GM12878 (cell line): ENCODE data around the gene OSBPL2. TPM values are rescaled to one million over a fixed set of nuclear protein-coding genes. Genes with fewer than 3 reads are reported as not detected.

ENCODE experiments used
- ATAC-seq: fragments of 200-7000 bp; cut with Tn5 transposase; 3 replicates; pipeline ENCODE4 v1.9.1; 2020; ENCODE audit warnings: mild to moderate bottlenecking, moderate library complexity
- BruUV-seq: library from RNA; stranded (reverse); fragments of 400-500 nt; replicated peaks from 2 replicates; lab custom pipeline; 2021; lab: Mats Ljungman, UMichigan
- CTCF ChIA-PET: fragments of 300-600 bp; sonication (Branson Sonifier 250); formaldehyde crosslinking; extraction: SDS; loops from one replicate; lab custom pipeline; 2021; ENCODE audit warnings: inconsistent platforms; lab: Yijun Ruan, JAX
- POLR2A ChIA-PET: fragments of 350-600 bp; formaldehyde crosslinking; extraction: SDS; loops from one replicate; lab custom pipeline; 2021; ENCODE audit warnings: inconsistent platforms; lab: Charles Lee
- RAD21 ChIA-PET: fragments of 300-600 bp; sonication (Branson Sonifier 250); formaldehyde crosslinking; loops from one replicate; lab custom pipeline; 2023; ENCODE audit warnings: antibody characterized with exemption; ENCODE audit not compliant: unreplicated experiment; lab: Charles Lee
- SMC1A ChIA-PET: fragments of 300-600 bp; sonication (Branson Sonifier 250); formaldehyde crosslinking; loops from one replicate; lab custom pipeline; 2023; ENCODE audit not compliant: unreplicated experiment, uncharacterized antibody; lab: Charles Lee
- DNase-seq: peaks from one replicate; pipeline ENCODE4 v3.0.0-alpha.2; 2011; ENCODE audit warnings: low read depth, low spot score
- FAIRE-seq: peaks from 3 replicates; lab custom pipeline; 2011; peaks lifted over from hg19 to GRCh38; lab: Jason Lieb, UNC
- H2AFZ ChIP-seq: 2 replicates; pipeline ENCODE4 v1.6.0; 2011; ENCODE audit warnings: low read depth, low read length, control low read depth; ENCODE audit not compliant: control insufficient read depth
- H3K27ac ChIP-seq: 2 replicates; pipeline ENCODE4 v1.5.1; 2011; ENCODE audit warnings: control low read depth; ENCODE audit not compliant: control insufficient read depth, insufficient read depth
- H3K27me3 ChIP-seq, 2 experiments: replicated peaks in 1 of 2; 2 replicates each; pipeline versions ENCODE4 v1.6.0 to v1.6.1; 2011; ENCODE audit warnings: low read length in 1 of 2; ENCODE audit not compliant: control insufficient read depth in 2 of 2, insufficient read depth in 2 of 2
- H3K36me3 ChIP-seq, 2 experiments: 2 replicates each; pipeline ENCODE4 v1.5.1; 2011; ENCODE audit warnings: low read length in 1 of 2; ENCODE audit not compliant: control insufficient read depth in 2 of 2, insufficient read depth in 2 of 2
- H3K4me1 ChIP-seq: 2 replicates; pipeline ENCODE4 v1.6.1; 2011; ENCODE audit warnings: mild to moderate bottlenecking, low read length, moderate library complexity, mixed read lengths; ENCODE audit not compliant: control insufficient read depth, insufficient read depth
- H3K4me2 ChIP-seq: 2 replicates; pipeline ENCODE4 v1.6.0; 2011; ENCODE audit warnings: control low read depth; ENCODE audit not compliant: control insufficient read depth, insufficient read depth
- H3K4me3 ChIP-seq: fragments of 200-600 bp; sonication (generic); 2 replicates; pipeline ENCODE4 v1.5.1; 2016
- H3K79me2 ChIP-seq: 2 replicates; pipeline ENCODE4 v1.6.0; 2011; ENCODE audit warnings: low read length; ENCODE audit not compliant: control insufficient read depth, insufficient read depth
- H3K9ac ChIP-seq: 2 replicates; pipeline ENCODE4 v1.8.0; 2011; ENCODE audit warnings: low read length, control low read depth, mixed read lengths; ENCODE audit not compliant: control insufficient read depth, insufficient read depth
- H3K9me3 ChIP-seq: replicated peaks from 3 replicates; pipeline ENCODE4 v1.5.1; 2011; ENCODE audit warnings: mild to moderate bottlenecking, low read length; ENCODE audit not compliant: control insufficient read depth, insufficient read depth
- H4K20me1 ChIP-seq: 2 replicates; pipeline ENCODE4 v1.6.0; 2011; ENCODE audit not compliant: control insufficient read depth, insufficient read depth
- ESRRA ChIP-seq: IDR thresholded peaks from 2 replicates; pipeline ENCODE4 v1.6.1; 2012; ENCODE audit warnings: mild to moderate bottlenecking, low read length, improper control_type of control experiment
- SMAD1 ChIP-seq: fragments of 450-650 bp; IDR thresholded peaks from 2 replicates; pipeline ENCODE4 v1.6.1; 2018; ENCODE audit warnings: mild to moderate bottlenecking, low read depth; ENCODE audit not compliant: partially characterized antibody
- SUPT20H ChIP-seq: IDR thresholded peaks from 2 replicates; pipeline ENCODE4 v1.6.1; 2011; ENCODE audit warnings: low read depth, mild to moderate bottlenecking, low read length, moderate library complexity, borderline replicate concordance; ENCODE audit not compliant: control insufficient read depth
- TAF1 ChIP-seq: IDR thresholded peaks from 2 replicates; pipeline ENCODE4 v1.6.1; 2011; ENCODE audit warnings: mild to moderate bottlenecking, low read depth, low read length, borderline replicate concordance
- TCF7 ChIP-seq: IDR thresholded peaks from 2 replicates; pipeline ENCODE4 v1.6.1; 2014; ENCODE audit warnings: antibody characterized with exemption, borderline replicate concordance
- WGBS: methylation state at CpG from one replicate; pipeline ENCODE4 v1.1.6; 2016; ENCODE audit warnings: low lambda C conversion rate; ENCODE audit not compliant: insufficient replicate concordance, insufficient coverage; ENCODE audit errors: missing lambda C conversion rate; 5-methylcytosine and 5-hydroxymethylcytosine counted together
- in situ Hi-C: fragments of 300-500 bp; cut with MboI; formaldehyde crosslinking; loops from 9 replicates; pipeline ENCODE4 v1.14.3; 2018; ENCODE audit warnings: mixed read lengths
- intact Hi-C: fragments of 100-400 bp; cut with micrococcal nuclease; formaldehyde crosslinking; loops from one replicate; pipeline ENCODE4 v1.14.2; 2022; ENCODE audit not compliant: unreplicated experiment
- polyA plus RNA-seq, 11 experiments: library from polyadenylated mRNA; depleted of rRNA in 4 of 11; unstranded in 6 of 11; stranded (reverse) in 5 of 11; fragments of >200 nt; fragmentation: Nextera tagmentation in 4 of 11; fragmentation: Illumina TruSeq in 1 of 11; extraction: Ambion mirVana in 4 of 11; extraction: Trizol in 1 of 11; gene quantifications; 1 replicate in 1 of 11; 2 replicates in 10 of 11; pipeline versions ENCODE4 v1.2.1 to v1.2.3, GENCODE V29; 2011 to 2016; ENCODE audit warnings: inconsistent platforms in 2 of 11, missing spikeins in 2 of 11, low read depth in 1 of 11
- total RNA-seq, 4 experiments: library from RNA; depleted of rRNA in 3 of 4; stranded (reverse); fragments of >200 nt in 3 of 4; fragmentation: Illumina TruSeq in 1 of 4; extraction: Trizol in 1 of 4; gene quantifications; 2 replicates each; pipeline versions ENCODE4 v1.2.1 to v1.2.3, GENCODE V29; 2013 to 2021
- TF ChIP-seq, protein P1 (sequence below): IDR thresholded peaks from 2 replicates; pipeline ENCODE4 v1.6.1; 2011; ENCODE audit warnings: low read depth, low read length, improper control_type of control experiment, borderline replicate concordance
- TF ChIP-seq, protein P2 (sequence below): fragments of 450-650 bp; conservative IDR thresholded peaks from 2 replicates; pipeline ENCODE4 v1.6.1; 2017; ENCODE audit warnings: mild to moderate bottlenecking, moderate library complexity

The OSBPL2 gene
- total and polyA plus RNA-seq, 10 of the 15 experiments (the other 5 are each of a cell fraction or from before 2014, with no cell fraction given), result 2.8 to 22.3 (median 14.7) TPM

DNA sequence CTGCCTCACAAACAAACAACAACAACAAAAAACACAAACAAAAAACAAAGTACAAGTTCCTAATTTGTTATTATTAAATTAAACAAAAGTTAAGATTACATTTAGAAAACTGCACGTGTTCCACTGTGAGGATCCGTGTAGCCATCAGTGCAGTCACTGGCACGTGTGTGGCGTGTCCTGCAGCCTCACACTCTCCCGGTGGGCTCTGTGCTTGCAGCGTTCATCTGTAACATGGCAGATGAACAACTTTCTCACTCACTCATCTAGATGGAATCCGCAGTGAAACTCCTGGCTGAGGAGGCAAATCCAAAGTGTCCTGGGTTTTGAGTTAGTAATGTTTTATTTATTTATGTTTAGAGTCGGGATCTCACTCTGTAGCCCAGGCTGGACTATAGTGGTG lies 51.6 kb downstream of the OSBPL2 start:
- DNase-seq (no peak), ATAC-seq (no peak), FAIRE-seq (no peak)
- POLR2A ChIA-PET, result no interaction called here
- in situ Hi-C loops (no loop called here), intact Hi-C loops (no loop called here)
- SMC1A ChIA-PET, result no interaction called here
- no TSS peak for BruUV-seq
- Histone ChIP-seq H4K20me1 (no peaks in the 10 kb centered on the region), H3K4me1 (no peaks in the 10 kb centered on the region), H3K4me3 (no peak overlapping the region), H3K9ac (no peak overlapping the region), H3K27ac (no peak overlapping the region), H3K4me2 (no peak overlapping the region), H3K79me2 (no peaks in the 10 kb centered on the region), H3K27me3 (no peaks in the 10 kb centered on the region), H3K9me3 (no peaks in the 10 kb centered on the region), H3K36me3 (peaks cover 3 to 13% of the 10 kb centered on the region in 2 experiments; a peak in 3 of 4 replicates), H2AFZ (no peak overlapping the region)
- WGBS, result 98% methylated on average over 8 of the region's 8 CpGs
- TF ChIP-seq TAF1 (no peak), SMAD1 (no peak), TCF7 (no peak), ESRRA (no peak)
- TF ChIP-seq, protein P1, sequence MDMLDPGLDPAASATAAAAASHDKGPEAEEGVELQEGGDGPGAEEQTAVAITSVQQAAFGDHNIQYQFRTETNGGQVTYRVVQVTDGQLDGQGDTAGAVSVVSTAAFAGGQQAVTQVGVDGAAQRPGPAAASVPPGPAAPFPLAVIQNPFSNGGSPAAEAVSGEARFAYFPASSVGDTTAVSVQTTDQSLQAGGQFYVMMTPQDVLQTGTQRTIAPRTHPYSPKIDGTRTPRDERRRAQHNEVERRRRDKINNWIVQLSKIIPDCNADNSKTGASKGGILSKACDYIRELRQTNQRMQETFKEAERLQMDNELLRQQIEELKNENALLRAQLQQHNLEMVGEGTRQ, result no peak
- CTCF ChIA-PET, result no interaction called here
- RAD21 ChIA-PET, result no interaction called here

DNA sequence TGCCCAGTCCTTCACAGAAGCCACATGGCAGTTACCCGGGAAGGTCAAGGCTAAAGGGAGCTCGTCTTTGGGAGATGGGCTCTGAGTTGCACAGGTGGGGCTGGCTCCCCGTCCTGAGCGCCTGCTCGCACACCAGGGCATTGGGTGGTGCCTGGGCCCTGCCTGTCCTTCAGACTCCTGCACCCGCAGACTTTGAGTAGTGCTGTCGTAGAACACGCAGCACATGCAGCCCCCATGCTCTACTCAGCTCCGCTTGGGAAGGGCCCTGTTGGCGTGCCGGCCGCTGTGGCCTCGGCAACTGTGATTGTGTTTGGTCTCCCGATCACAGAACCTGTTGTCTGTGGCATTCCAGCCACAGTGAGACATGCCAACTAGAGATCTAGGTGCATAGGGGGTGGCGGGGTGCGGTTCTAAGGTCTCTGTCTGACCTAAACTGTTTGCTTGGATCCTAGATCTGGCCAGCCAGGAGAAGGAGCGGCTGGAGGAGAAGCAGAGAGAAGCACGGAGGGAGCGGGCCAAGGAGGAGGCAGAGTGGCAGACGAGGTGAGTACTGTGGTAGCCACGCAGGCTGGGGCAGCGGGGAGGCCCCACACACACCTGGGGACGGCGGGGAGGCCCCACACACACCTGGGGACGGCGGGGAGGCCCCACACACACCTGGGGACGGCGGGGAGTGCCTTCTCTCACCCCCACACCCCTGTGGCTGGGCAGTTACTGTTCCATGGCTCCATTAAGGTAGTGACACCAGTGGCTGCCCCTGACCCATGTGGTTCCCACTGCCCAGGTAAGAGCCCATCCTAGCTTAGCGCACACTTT lies 53.1 kb downstream of the OSBPL2 start:
- Histone ChIP-seq H2AFZ (no peak overlapping the region), H3K79me2 (no peaks in the 10 kb centered on the region), H3K4me2 (no peak overlapping the region), H3K9me3 (no peaks in the 10 kb centered on the region), H3K9ac (no peak overlapping the region), H3K27me3 (no peaks in the 10 kb centered on the region), H4K20me1 (no peaks in the 10 kb centered on the region), H3K4me3 (no peak overlapping the region), H3K36me3 (peaks cover 9 to 10% of the 10 kb centered on the region in 2 experiments), H3K4me1 (no peaks in the 10 kb centered on the region), H3K27ac (no peak overlapping the region)
- in situ Hi-C loops (no loop called here), intact Hi-C loops (no loop called here)
- CTCF ChIA-PET, result no interaction called here
- POLR2A ChIA-PET, result no interaction called here
- TF ChIP-seq, protein P2, sequence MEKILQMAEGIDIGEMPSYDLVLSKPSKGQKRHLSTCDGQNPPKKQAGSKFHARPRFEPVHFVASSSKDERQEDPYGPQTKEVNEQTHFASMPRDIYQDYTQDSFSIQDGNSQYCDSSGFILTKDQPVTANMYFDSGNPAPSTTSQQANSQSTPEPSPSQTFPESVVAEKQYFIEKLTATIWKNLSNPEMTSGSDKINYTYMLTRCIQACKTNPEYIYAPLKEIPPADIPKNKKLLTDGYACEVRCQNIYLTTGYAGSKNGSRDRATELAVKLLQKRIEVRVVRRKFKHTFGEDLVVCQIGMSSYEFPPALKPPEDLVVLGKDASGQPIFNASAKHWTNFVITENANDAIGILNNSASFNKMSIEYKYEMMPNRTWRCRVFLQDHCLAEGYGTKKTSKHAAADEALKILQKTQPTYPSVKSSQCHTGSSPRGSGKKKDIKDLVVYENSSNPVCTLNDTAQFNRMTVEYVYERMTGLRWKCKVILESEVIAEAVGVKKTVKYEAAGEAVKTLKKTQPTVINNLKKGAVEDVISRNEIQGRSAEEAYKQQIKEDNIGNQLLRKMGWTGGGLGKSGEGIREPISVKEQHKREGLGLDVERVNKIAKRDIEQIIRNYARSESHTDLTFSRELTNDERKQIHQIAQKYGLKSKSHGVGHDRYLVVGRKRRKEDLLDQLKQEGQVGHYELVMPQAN, result no peak
- no peak for TF ChIP-seq SUPT20H
- RAD21 ChIA-PET, result no interaction called here
- 96% methylated on average over 25 of the region's 29 CpGs for WGBS
- FAIRE-seq (no peak), DNase-seq (no peak), ATAC-seq (no peak)
- SMC1A ChIA-PET, result no interaction called here
- no TSS peak for BruUV-seq
